Stimulated activated CD4-positive, alpha-beta T cell treated with anti-CD3 and anti-CD28 coated beads, Interleukin-4, amount 100 ng/mL, for 4 hours (primary cell): ENCODE data around the gene PC.
"Not testable (repeated sequence)": the region's sequence is repeated elsewhere in the genome, so short reads cannot be mapped to it uniquely, and the experiment has no call there.

Experiments
- DNase-seq, 2 experiments: peaks; one replicate each; pipeline ENCODE4 v3.0.0-alpha.2; 2020

PC gene

DNA sequence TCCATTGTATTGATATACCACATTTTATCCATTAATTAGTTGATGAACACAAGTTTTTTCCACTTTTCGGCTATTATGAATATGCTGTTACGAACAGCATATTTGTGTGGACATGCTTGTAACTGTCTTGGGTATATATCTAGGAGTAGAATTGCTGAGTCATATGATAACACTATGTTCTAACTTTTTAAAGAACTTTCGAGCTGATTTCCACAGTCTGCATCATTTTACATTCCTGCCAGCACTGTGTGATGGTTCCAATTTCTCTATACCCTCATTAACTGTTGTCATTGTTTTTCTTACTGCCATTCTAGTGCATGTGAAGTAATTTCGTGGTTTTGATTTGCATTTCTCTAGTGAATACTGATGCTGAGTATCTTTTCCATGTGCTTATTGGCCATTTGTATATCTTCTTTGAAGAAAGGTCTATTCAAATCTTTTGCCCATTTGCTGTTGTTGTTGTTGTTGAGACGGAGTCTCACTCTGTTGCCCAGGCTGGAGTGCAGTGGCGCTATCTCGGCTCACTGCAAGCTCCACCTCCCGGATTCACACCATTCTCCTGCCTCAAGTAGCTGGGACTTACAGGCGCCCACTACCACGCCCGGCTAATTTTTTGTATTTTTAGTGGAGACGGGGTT is 122.3 kb downstream of the PC start:
- no peak for DNase-seq

DNA sequence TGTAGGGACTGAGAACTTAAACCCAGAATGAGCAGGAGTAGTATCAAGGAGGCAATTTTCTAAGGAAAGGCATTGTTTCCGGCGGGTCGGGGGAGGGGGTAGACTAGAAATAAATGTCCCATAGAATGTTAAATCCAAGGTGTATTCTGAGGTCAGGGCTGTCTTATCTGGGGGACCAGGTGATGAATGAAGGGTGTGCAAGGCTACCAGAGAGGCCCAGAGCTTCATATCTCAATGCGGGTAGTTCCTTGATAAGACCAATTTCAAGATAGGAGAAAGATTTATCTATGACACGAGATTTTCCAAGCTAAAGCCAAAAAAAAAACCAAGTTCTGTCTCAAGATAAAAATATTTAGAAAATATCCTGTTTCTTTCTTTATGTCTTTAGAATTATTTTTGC is 123.2 kb downstream of the PC start:
- DNase-seq = no peak

DNA sequence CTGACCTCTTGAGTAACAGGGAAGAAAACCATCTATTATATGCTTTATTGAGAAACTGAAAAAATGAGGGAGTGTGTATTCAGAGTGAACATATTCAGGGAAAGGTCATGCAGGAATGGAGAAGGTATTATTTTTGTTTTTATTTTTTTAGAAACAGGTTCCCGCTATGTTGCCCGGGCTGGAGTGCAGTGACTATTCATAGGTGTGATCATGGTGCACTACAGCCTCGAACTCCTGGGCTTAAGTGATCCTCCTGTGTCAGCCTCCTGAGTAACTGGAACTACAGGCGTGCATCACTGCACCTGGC is 123.7 kb downstream of the PC start:
- DNase-seq = no peak

DNA sequence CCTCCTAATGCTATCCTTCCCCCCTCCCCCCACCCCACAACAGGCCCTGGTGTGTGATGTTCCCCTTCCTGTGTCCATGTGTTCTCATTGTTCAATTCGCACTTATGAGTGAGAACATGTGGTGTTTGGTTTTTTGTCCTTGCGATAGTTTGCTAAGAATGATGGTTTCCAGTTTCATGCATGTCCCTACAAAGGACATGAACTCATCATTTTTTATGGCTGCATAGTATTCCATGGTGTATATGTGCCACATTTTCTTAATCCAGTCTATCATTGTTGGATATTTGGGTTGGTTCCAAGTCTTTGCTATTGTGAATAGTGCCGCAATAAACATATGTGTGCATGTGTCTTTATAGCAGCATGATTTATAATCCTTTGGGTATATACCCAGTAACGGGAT is 133.6 kb downstream of the PC start:
- DNase-seq = not testable (repeated sequence)

DNA sequence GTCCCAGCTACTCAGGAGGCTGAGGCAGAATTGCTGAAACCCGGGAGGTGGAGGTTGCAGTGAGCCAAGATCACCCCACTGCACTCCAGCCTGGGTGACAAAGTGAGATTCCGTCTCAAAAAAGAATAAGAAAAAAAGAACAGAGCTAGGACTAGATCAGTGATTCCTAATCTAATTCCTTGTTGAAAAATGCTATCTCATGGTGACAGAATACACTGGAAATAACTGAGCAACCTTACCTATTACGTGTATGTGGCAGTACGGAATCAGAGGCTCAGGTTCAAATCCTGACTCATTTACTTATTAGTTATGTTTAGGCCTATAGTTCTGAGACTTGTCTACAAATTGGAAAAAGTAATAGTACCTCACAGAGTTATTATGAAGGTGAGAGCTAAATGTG is 134.5 kb downstream of the PC start:
- no peak for DNase-seq

DNA sequence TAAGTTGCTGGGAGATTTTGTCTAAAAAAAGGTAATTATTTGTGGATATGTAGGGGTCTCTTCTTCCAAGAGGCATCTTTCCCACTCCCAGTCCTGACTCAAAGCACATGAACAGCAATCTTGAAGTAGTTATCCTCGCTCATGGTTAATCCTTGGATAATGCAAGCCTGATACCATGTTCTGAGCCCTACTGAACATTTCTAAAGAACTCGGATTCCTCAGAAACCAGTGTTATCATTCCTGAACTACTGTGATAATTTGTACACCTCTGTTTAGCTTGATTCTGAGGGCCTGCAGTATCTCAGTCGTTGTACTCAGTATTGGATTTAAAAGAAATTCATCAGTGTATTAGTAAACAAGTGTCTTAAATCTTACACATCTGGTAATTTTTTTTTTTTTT is 137.3 kb downstream of the PC start:
- no peak for DNase-seq

DNA sequence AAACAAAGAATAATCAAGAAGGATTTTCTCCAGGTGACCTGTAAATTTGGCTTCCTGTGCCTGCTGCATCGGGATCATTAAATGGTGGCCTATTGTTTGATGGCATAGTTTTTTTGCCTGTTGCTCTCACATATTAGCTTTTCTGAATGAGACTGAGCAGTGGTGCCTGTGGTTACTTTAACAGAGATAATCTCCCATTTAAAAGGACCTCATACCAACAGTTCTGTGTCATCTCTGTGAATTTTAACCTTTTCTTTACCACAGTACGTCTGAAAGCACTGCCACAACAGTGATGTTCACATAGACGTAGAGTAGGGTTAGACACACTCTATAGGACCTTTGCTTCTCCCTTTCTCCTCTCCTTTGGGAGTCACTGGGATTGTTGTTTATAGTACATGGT is 137.8 kb downstream of the PC start:
- DNase-seq = no peak

DNA sequence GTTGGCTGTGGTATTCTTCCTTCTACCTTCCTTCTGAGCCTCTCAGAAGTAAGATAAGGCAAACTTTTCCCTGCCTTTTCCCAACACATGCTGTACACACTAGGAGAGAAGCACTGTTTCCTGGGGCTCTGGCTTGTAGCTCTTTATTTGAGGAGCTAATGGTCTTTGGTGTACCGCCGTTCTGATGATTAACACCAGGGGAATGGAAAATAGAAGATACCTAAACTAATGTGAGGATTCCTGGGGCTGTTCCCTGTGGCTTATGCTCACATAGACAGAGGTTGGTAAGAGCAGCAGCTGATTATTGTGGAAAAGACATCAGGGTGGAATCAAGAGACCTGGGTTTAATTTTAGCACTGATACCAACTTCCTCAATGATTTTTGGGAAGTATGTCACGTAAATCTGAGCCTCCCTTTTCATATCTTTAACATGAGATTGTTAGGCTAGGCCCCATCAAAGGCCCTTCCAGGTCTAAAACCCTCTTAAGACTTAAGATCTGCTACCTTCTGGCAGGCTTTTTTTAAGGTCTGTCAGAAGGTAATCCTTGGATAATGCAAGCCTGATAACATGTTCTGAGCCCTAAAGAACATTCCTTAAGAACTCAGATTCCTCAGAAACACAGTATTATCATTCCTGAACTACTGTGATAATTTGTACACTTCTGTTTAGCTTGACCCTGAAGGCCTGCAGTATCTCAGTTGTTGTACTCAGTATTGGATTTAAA is 139.8 kb downstream of the PC start:
- DNase-seq = no peak

DNA sequence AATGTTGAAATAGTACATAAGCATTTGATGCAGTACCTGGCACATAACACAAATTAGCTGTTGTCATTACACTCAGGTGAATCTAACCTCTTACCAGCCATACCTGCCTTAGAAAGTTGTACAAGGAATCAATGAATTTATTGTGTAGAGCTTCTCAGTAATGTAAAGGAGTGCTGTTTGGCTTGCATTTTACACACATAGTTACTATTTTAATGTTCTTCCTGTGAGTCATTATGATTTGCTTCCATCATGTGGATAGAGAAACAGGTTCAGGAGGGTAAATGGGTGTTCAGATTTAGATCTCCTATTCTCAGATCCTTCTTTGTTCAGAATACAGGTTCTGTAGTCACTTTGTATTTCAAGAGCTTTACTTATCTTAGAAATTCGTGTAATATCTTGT is 142.5 kb downstream of the PC start:
- DNase-seq = no peak

DNA sequence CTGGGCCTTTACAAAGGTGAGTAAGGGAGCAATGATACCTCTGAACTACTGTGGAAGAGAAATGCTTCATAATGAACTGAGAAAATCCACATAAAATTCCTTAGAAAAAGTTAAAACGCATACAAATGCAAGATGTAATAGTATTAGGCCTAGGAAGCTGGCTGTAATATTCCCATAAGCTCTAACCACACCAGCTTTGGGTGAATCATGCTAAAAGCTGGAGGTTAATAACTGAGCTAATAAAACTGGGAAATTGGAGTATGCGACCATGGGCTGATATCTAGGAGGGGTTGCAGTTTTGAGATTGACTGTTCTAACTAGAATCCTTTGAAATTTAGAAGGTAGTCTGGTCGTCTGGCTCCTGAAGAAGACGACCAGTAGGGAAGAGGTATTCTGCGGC is 143.5 kb downstream of the PC start:
- no peak for DNase-seq

DNA sequence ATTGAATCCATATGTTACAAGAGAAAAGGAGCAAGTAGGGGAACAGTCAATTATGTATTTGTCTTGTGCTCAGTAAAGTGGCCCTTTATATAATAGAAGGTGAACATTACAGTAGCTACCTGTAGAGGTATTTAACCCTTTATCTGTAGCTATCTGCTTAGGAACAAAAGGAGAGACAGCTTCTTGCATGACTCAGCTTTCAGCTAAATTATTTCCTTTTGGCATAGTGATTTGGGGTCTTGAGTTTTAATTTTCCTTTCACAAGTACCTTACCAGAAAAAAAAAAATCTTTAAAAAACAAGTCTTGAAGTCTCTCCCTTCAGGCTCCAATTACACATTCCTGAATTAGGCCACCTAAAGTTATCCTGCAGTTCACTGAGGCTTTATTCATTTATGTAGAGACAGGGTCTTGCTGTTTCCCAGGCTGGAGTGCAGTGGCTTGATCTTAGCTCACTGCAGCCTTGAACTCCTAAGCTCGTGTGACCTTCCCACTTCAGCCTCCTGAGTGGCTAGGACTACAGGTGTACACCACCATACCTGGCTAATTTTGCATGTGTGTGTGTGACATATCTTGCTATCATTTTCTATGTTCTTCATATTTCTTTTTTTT is 147.5 kb downstream of the PC start:
- no peak for DNase-seq

DNA sequence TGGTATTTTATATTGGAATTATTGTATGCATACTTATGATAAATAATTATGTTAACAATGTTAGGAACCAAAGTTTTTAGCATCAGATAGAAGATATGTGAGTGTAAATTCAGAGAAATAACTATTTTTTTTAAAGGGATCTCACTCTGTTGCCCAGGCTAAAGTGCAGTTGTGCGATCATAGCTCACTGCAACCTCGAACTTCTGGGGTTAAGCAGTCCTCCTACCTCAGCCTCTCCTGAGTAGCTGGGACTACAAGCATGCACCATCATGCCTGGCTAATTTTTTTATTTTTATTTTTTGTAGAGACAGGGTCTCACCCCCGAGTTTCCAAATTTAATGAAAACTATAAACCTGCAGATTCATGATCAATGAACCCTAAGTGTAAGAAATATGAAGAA is 148.6 kb downstream of the PC start:
- DNase-seq = no peak

DNA sequence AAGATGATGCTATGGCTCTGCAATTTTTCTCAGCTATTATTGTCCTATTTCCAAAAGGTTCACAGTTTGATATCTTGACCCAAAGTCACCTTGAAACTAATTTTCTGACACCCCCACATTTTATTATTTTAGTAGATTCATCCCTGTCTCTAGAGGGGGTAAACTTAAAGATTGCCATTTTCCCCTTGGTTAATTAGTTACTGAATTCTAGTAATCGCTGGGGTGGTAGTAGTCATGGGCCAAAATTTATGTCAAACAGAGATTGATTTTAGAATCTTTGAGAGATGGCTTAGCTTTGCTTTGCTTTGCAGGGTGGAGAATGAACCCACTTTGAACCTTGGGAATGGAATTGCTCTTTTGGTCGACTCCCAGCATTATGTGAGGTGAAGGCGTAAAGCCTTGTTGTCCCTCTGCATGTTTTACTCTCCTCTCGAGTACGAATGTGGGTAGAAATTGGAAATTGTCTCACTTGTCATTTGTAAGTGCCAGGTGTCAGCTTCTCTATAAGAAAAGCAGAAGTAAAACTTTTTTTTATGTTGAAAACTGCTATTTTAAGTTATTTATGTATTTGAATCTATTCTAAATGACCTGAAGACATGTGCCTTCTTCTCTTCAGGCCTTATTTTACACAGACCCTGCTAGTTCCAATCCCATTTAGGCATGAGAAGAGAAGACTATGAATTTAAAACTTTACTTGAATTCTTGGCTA is 157.3 kb downstream of the PC start:
- no peak for DNase-seq

DNA sequence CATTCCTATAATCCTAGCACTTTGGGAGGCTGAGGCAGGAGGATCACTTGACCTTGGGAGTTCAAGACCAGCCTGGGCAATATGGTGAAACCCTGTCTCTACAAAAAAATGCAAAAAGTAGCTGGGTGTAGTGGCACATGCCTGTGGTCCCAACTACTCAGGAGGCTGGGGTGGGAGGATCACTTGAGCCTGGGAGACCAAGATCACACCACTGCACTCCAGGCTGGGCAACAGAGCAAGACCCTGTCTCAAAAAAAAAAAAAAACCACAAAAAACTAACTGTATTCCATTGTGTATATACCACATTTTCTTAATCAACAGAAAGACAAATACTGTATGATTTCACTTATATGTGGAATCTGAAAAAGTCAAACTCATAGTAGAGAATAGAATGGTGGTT is 158.4 kb downstream of the PC start:
- DNase-seq = not testable (repeated sequence)
